ENCODE measurements around the gene FIG4. TPM values are rescaled to one million over a fixed set of nuclear protein-coding genes. Genes with fewer than 3 reads are reported as not detected.

FIG4 gene
- total and polyA plus RNA-seq, 2 of the 13 experiments (the other 11 are each of a cell fraction or from before 2014, with no cell fraction given): 5.5 to 7.9 TPM

DNA sequence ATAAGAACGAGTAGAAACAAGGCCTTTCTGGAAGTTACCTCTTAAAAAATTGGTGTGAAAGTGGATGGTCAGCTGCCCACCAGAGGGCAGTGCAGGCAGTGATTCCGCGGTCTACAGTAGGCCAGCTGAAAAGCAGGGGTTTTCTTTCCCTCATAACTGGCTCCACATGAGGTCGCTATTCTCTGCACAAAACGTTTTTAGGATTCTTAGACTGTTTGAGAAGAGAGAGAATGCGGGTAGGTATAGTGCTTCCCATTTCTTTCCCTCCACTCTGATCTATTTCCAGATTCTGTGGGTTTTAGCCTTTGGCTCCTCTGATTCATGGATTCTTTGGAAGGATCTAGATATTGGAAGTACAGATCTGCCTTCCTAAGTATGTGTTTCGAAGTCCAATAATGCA is 14.2 kb downstream of the FIG4 start (continued):
- TF ChIP-seq, protein P1, sequence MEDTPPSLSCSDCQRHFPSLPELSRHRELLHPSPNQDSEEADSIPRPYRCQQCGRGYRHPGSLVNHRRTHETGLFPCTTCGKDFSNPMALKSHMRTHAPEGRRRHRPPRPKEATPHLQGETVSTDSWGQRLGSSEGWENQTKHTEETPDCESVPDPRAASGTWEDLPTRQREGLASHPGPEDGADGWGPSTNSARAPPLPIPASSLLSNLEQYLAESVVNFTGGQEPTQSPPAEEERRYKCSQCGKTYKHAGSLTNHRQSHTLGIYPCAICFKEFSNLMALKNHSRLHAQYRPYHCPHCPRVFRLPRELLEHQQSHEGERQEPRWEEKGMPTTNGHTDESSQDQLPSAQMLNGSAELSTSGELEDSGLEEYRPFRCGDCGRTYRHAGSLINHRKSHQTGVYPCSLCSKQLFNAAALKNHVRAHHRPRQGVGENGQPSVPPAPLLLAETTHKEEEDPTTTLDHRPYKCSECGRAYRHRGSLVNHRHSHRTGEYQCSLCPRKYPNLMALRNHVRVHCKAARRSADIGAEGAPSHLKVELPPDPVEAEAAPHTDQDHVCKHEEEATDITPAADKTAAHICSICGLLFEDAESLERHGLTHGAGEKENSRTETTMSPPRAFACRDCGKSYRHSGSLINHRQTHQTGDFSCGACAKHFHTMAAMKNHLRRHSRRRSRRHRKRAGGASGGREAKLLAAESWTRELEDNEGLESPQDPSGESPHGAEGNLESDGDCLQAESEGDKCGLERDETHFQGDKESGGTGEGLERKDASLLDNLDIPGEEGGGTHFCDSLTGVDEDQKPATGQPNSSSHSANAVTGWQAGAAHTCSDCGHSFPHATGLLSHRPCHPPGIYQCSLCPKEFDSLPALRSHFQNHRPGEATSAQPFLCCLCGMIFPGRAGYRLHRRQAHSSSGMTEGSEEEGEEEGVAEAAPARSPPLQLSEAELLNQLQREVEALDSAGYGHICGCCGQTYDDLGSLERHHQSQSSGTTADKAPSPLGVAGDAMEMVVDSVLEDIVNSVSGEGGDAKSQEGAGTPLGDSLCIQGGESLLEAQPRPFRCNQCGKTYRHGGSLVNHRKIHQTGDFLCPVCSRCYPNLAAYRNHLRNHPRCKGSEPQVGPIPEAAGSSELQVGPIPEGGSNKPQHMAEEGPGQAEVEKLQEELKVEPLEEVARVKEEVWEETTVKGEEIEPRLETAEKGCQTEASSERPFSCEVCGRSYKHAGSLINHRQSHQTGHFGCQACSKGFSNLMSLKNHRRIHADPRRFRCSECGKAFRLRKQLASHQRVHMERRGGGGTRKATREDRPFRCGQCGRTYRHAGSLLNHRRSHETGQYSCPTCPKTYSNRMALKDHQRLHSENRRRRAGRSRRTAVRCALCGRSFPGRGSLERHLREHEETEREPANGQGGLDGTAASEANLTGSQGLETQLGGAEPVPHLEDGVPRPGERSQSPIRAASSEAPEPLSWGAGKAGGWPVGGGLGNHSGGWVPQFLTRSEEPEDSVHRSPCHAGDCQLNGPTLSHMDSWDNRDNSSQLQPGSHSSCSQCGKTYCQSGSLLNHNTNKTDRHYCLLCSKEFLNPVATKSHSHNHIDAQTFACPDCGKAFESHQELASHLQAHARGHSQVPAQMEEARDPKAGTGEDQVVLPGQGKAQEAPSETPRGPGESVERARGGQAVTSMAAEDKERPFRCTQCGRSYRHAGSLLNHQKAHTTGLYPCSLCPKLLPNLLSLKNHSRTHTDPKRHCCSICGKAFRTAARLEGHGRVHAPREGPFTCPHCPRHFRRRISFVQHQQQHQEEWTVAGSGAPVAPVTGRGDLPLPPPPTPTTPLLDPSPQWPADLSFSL (CRISPR knock-in tag; IDR thresholded peaks at IDR 0.05): 0 out of 2 replicates have a peak, but pooled peaks have one; percentile 23
- TF ChIP-seq ZNF354B (CRISPR knock-in tag; IDR thresholded peaks at IDR 0.05): no peak
- TF ChIP-seq, protein P2, sequence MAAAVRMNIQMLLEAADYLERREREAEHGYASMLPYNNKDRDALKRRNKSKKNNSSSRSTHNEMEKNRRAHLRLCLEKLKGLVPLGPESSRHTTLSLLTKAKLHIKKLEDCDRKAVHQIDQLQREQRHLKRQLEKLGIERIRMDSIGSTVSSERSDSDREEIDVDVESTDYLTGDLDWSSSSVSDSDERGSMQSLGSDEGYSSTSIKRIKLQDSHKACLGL (CRISPR knock-in tag; IDR thresholded peaks at IDR 0.05): no peak
- no peak for TF ChIP-seq NFE2L1 (CRISPR knock-in tag; IDR thresholded peaks at IDR 0.05; ENCODE audit: borderline replicate concordance)
- TF ChIP-seq ZNF530 (CRISPR knock-in tag; IDR thresholded peaks at IDR 0.05; ENCODE audit: low read depth): no peak
- TF ChIP-seq, protein P3, sequence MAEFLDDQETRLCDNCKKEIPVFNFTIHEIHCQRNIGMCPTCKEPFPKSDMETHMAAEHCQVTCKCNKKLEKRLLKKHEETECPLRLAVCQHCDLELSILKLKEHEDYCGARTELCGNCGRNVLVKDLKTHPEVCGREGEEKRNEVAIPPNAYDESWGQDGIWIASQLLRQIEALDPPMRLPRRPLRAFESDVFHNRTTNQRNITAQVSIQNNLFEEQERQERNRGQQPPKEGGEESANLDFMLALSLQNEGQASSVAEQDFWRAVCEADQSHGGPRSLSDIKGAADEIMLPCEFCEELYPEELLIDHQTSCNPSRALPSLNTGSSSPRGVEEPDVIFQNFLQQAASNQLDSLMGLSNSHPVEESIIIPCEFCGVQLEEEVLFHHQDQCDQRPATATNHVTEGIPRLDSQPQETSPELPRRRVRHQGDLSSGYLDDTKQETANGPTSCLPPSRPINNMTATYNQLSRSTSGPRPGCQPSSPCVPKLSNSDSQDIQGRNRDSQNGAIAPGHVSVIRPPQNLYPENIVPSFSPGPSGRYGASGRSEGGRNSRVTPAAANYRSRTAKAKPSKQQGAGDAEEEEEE (CRISPR knock-in tag; IDR thresholded peaks at IDR 0.05; ENCODE audit: borderline replicate concordance): no peak
- TF ChIP-seq PCBP1 (IDR thresholded peaks at IDR 0.05; ENCODE audit: borderline replicate concordance, low read depth, low read length): no peak
- no peak for TF ChIP-seq ZBTB20 (CRISPR knock-in tag; IDR thresholded peaks at IDR 0.05; ENCODE audit: borderline replicate concordance, low read depth)
- TF ChIP-seq, protein P4, sequence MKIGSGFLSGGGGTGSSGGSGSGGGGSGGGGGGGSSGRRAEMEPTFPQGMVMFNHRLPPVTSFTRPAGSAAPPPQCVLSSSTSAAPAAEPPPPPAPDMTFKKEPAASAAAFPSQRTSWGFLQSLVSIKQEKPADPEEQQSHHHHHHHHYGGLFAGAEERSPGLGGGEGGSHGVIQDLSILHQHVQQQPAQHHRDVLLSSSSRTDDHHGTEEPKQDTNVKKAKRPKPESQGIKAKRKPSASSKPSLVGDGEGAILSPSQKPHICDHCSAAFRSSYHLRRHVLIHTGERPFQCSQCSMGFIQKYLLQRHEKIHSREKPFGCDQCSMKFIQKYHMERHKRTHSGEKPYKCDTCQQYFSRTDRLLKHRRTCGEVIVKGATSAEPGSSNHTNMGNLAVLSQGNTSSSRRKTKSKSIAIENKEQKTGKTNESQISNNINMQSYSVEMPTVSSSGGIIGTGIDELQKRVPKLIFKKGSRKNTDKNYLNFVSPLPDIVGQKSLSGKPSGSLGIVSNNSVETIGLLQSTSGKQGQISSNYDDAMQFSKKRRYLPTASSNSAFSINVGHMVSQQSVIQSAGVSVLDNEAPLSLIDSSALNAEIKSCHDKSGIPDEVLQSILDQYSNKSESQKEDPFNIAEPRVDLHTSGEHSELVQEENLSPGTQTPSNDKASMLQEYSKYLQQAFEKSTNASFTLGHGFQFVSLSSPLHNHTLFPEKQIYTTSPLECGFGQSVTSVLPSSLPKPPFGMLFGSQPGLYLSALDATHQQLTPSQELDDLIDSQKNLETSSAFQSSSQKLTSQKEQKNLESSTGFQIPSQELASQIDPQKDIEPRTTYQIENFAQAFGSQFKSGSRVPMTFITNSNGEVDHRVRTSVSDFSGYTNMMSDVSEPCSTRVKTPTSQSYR (CRISPR knock-in tag; IDR thresholded peaks at IDR 0.05; ENCODE audit: borderline replicate concordance): no peak
- TF ChIP-seq, protein P5, sequence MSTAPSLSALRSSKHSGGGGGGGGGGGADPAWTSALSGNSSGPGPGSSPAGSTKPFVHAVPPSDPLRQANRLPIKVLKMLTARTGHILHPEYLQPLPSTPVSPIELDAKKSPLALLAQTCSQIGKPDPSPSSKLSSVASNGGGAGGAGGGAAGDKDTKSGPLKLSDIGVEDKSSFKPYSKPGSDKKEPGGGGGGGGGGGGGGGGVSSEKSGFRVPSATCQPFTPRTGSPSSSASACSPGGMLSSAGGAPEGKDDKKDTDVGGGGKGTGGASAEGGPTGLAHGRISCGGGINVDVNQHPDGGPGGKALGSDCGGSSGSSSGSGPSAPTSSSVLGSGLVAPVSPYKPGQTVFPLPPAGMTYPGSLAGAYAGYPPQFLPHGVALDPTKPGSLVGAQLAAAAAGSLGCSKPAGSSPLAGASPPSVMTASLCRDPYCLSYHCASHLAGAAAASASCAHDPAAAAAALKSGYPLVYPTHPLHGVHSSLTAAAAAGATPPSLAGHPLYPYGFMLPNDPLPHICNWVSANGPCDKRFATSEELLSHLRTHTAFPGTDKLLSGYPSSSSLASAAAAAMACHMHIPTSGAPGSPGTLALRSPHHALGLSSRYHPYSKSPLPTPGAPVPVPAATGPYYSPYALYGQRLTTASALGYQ (CRISPR knock-in tag; IDR thresholded peaks at IDR 0.05): 0 out of 2 replicates have a peak, but pooled peaks have one; percentile 28
- TF ChIP-seq, protein P6, sequence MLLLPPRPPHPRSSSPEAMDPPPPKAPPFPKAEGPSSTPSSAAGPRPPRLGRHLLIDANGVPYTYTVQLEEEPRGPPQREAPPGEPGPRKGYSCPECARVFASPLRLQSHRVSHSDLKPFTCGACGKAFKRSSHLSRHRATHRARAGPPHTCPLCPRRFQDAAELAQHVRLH (CRISPR knock-in tag; IDR thresholded peaks at IDR 0.05; ENCODE audit: borderline replicate concordance, low read depth): 0 out of 2 replicates have a peak, but pooled peaks have one; percentile 26
- no peak for TF ChIP-seq ZNF556 (CRISPR knock-in tag; IDR thresholded peaks at IDR 0.05; ENCODE audit: borderline replicate concordance)

Measured in HepG2 (cell line).